GM20000 (cell line): ENCODE measurements around the gene CYYR1.

Experiments used
- DNase-seq: peaks from one replicate; pipeline ENCODE4 v3.0.0; 2012; ENCODE audit warnings: low spot score
- CTCF ChIP-seq: IDR thresholded peaks from 2 replicates; pipeline ENCODE4 v1.5.1; 2012; ENCODE audit warnings: mild to moderate bottlenecking, control low read depth; ENCODE audit errors: extremely low read depth, missing control alignments

The CYYR1 gene

GRCh38 chr21:26555540-26556146 lies 17.4 kb downstream of the CYYR1 start:
- no peak for DNase-seq
- TF ChIP-seq CTCF: no peak

- no peak for DNase-seq
- no peak for TF ChIP-seq CTCF
These were observed 18.7 kb downstream of the CYYR1 start for GRCh38 chr21:26554365-26554764.

- no peak for DNase-seq
- no peak for TF ChIP-seq CTCF
These were observed 19.2 kb downstream of the CYYR1 start for GRCh38 chr21:26553898-26554297.

DNA sequence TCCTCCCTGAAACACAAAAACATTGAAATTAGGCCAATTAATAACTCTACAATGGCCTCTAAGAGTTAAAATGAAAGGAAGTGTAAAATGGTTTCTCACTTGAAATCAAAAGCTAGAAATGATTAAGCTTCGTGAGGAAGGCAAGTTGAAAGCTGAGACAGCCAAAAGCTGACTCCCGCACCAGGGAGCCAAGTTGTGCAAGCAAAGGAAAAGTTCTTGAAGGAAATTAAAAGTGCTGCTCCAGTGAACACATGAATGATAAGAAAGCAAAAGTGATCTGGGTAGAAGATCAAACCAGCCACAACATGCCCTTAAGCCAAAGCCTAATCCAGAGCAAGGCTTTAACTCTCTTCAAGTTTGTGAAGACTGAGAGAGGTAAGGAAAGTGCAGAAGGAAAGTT lies 22.8 kb downstream of the CYYR1 start:
- DNase-seq: no peak
- TF ChIP-seq CTCF: no peak

DNA sequence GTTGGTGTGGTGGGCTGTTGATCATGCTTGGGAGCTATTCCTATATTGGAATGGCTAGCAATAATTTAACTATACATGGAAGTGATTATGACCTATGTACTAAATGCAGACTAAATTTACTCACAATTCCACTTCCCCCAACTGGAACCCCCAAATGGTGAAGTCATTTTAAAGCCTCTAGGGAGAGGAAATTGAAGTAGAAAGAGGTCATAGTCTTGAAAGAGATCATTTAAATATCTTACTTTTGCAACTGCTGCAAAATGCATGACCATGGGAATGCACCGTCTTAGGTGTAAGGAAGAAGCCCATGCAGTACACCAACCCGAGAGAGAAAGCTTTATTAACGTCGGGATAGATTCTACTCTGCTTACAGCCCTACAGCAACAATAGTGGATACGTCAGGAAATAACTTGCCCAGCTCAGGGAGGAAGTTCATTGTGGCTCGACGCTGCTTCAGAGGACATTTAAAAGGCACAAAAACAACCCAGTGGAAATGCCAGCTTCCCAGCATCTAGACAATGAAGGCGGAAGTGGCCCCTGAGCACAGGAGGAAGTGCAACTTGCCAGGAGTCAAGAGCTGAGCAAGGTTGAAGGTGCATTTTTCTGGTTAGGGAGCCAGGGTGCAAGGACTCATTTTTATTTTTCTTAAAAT lies 26.5 kb downstream of the CYYR1 start:
- DNase-seq: no peak
- TF ChIP-seq CTCF: no peak

DNA sequence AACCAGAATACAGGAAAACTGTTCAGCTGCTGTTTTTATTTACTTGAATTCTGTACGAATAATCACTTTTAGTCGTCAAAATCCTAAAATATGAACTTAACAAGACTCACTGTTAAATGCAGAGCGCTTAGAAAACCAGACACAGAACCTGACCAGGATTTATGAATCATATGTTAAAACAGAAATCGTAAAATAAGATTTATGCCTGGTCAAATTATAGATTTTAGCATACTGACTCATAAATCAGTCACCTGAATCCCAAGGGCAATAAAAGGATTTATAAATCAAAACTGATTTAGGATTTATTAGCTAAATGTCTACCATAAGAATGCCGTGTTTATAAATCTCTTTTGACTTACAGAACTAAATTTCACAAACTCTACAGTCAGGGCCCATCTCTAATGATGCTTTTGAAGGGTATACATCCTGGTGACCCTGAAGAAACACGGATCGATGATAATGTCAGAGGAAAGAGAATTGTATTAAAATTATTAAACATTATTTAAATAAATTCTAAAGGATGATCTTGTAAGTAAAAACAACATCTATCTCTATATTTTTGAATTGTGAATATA lies 28.8 kb downstream of the CYYR1 start:
- TF ChIP-seq CTCF: no peak
- DNase-seq: no peak

GRCh38 chr21:26540651-26541050 lies 32.4 kb downstream of the CYYR1 start:
- TF ChIP-seq CTCF: no peak
- DNase-seq: no peak
